HTERT RPE-1 (cell line): ENCODE results near the gene ZNF765.
"Not testable (repeated sequence)": the region's sequence is repeated elsewhere in the genome, so short reads cannot be mapped to it uniquely, and the experiment has no call there.

ENCODE experiments used
- in situ Hi-C: fragments of 300-500 bp; cut with MboI; formaldehyde crosslinking; loops from 4 replicates; pipeline ENCODE4 v1.14.3; 2020; ENCODE audit warnings: low sequenced_read_pairs

Gene ZNF765

GRCh38 chr19:53420520-53421315 lies 25.8 kb downstream of the ZNF765 start:
- in situ Hi-C loops, result not testable (repeated sequence)

GRCh38 chr19:53422551-53422950 lies 27.6 kb downstream of the ZNF765 start:
- in situ Hi-C loops, result no loop called here

GRCh38 chr19:53423074-53423473 lies 28.1 kb downstream of the ZNF765 start:
- in situ Hi-C loops, result not testable (repeated sequence)

- in situ Hi-C loops, result not testable (repeated sequence)
Observed at GRCh38 chr19:53423680-53424079, 28.7 kb downstream of the ZNF765 start.

- in situ Hi-C loops, result no loop called here
Observed at GRCh38 chr19:53424968-53425597, 30.1 kb downstream of the ZNF765 start.

GRCh38 chr19:53431399-53432087 lies 36.6 kb downstream of the ZNF765 start, which contains the start of gene ZNF761:
Gene ZNF761 (plus strand): TSS chr19:53431984. CDS start chr19:53447269, 15,285 bp downstream.
- in situ Hi-C loops, result no loop called here

GRCh38 chr19:53432088-53432661 lies 37.2 kb downstream of the ZNF765 start:
- in situ Hi-C loops, result no loop called here

GRCh38 chr19:53443809-53444208 lies 48.9 kb downstream of the ZNF765 start:
- in situ Hi-C loops, result not testable (repeated sequence)

GRCh38 chr19:53447196-53447595 lies 52.2 kb downstream of the ZNF765 start:
- in situ Hi-C loops, result not testable (repeated sequence)

GRCh38 chr19:53455828-53456227 lies 60.9 kb downstream of the ZNF765 start:
- in situ Hi-C loops, result no loop called here

GRCh38 chr19:53460131-53460721 lies 65.3 kb downstream of the ZNF765 start:
- in situ Hi-C loops, result not testable (repeated sequence)

GRCh38 chr19:53461866-53462265 lies 66.9 kb downstream of the ZNF765 start:
- in situ Hi-C loops, result no loop called here

GRCh38 chr19:53462861-53463260 lies 67.9 kb downstream of the ZNF765 start:
- in situ Hi-C loops, result no loop called here

- in situ Hi-C loops, result no loop called here
Observed at GRCh38 chr19:53463263-53463662, 68.3 kb downstream of the ZNF765 start.

GRCh38 chr19:53466726-53467484 lies 72.0 kb downstream of the ZNF765 start:
- in situ Hi-C loops, result no loop called here

- in situ Hi-C loops, result no loop called here
Observed at GRCh38 chr19:53467485-53468262, 72.7 kb downstream of the ZNF765 start, which contains the start of gene ZNF813. Gene ZNF813 (plus strand): TSS chr19:53467733. CDS start chr19:53483823, 16,090 bp downstream.

- in situ Hi-C loops, result not testable (repeated sequence)
Observed at GRCh38 chr19:53468628-53469027, 73.7 kb downstream of the ZNF765 start.

GRCh38 chr19:53471916-53472315 lies 77.0 kb downstream of the ZNF765 start:
- in situ Hi-C loops, result no loop called here

- in situ Hi-C loops, result not testable (repeated sequence)
Observed at GRCh38 chr19:53474832-53475231, 79.9 kb downstream of the ZNF765 start.
